GM19351 (cell line): ENCODE results near the gene ELAVL4.
"Not testable (repeated sequence)": the region's sequence is repeated elsewhere in the genome, so short reads cannot be mapped to it uniquely, and the experiment has no call there.

ENCODE experiments used
- ATAC-seq: cut with Tn5 transposase; IDR thresholded peaks from one replicate; pipeline ENCODE4 v1.9.1; 2021; ENCODE audit warnings: mild to moderate bottlenecking, moderate library complexity; ENCODE audit not compliant: unreplicated experiment

ELAVL4 gene

DNA sequence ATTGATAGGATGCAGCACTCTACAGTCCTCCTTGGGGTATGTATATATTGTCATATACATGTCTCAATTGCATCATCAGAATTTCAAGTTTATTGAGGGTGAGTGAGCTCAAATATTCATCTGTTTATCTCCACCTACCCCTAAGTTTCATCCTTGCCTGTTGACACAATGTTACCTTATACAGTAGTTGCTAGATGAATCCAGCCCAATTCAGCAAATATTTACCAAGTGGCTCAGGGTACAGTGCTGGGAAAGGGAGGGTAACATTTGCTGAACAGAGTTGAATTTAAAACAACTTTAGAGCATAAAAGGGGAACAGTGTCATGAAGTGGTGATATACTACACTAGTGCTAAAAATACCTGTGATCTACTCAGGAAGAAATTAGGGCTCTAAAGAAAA is 14.4 kb downstream of the ELAVL4 start:
- ATAC-seq = no peak

GRCh38 chr1:50126927-50127715 is 18.4 kb downstream of the ELAVL4 start:
- ATAC-seq = no peak

GRCh38 chr1:50129201-50129600 is 20.5 kb downstream of the ELAVL4 start:
- no peak for ATAC-seq

DNA sequence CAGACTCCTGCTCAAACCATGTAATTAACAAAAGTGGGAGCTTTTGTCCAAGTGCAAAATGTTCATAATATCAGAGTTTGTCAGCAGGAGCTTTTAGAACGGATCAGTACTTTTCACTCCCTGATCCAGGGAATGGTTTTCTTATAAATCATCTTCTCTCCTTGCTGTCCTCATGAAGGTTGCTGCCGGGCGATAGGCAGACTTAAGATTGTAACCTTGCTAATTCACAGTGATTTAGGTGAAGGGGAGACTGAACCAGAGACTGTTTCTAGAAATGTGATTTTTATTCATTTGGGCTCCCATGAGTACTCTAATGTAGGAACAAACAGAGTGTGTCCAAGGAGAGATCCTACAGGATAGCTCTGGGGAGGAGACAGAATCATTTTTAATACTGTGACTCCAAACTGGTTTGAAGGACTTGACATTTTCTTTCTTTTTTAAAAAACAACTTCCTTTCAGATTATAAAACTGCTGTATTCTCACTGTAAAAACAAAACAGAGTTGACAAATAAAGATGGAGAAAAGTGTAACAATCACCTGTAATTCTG is 23.7 kb downstream of the ELAVL4 start:
- no peak for ATAC-seq

- ATAC-seq = no peak
Observed at GRCh38 chr1:50135716-50136115, 27.0 kb downstream of the ELAVL4 start.

- no peak for ATAC-seq
Observed at GRCh38 chr1:50139339-50140181, 30.8 kb downstream of the ELAVL4 start.

- ATAC-seq = no peak
Observed at GRCh38 chr1:50140182-50140447, 31.4 kb downstream of the ELAVL4 start.

DNA sequence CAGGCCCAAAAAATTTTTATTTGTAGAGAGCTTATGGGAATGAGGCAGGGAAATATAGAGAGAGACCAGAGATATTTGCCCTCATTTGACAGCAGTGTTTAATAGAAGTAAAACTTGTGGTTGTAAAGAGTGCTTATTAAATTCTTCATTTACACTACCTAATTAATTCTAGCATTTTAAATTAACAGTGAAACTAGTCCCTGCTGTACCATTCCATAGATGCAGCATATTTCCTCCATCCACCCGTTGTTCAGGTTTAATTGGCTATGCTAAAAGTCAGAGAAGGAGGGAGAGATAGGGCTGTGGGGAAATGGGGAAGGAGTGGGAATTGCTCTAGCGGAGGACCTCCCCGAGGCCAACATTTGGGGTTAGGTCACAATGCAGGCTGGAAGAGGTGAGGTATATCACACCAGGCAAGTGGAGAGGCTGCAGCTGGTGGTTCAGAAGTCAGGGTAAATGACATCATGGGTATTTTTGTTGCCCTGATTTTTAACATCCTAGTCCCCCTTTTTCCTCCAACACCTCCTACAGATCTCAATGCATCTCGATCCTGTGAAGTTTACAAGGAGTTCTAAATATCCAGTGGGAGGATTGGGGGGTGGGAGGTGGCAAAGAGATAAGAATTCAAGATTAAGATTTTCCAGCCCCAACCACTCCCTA is 38.6 kb downstream of the ELAVL4 start:
- ATAC-seq = no peak

DNA sequence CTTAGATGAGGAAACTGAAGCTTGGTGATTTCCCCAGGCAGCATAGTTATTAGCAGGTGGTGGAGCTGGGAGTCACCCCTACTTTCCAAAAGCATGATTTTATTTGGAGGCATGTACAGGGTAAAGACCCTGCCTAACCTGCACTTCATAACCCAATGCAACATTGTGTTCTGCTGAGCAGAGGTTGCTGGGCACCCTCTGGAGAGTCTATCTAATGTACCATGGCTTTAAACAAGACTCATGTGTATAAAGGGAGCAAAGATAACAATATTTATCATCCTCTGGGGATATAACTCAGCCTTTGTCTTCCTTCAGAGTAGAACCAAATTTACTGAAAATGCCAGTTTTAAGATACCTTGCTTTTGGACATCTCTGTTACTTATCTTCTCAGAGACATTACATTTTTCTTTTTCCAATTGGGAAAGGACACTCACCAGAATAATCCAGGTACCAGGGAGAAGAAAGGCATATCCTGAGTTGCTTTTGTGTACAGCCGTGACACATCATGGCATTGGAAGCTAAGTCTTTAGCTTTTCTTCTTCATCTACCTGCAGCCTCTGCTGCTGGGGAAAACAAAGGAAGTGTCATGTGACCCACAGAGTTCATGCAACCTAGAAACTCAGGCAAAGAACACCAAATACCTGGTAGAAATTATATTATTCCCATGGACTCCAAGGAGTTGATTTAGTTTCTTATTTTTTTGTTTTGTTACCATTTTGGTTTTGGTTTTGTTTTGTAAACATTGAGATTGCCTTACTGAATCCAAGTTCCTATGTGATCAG is 39.6 kb downstream of the ELAVL4 start:
- ATAC-seq = no peak

GRCh38 chr1:50152236-50152635 is 43.5 kb downstream of the ELAVL4 start:
- ATAC-seq = no peak

- no peak for ATAC-seq
Observed at GRCh38 chr1:50155541-50155940, 46.8 kb downstream of the ELAVL4 start.

DNA sequence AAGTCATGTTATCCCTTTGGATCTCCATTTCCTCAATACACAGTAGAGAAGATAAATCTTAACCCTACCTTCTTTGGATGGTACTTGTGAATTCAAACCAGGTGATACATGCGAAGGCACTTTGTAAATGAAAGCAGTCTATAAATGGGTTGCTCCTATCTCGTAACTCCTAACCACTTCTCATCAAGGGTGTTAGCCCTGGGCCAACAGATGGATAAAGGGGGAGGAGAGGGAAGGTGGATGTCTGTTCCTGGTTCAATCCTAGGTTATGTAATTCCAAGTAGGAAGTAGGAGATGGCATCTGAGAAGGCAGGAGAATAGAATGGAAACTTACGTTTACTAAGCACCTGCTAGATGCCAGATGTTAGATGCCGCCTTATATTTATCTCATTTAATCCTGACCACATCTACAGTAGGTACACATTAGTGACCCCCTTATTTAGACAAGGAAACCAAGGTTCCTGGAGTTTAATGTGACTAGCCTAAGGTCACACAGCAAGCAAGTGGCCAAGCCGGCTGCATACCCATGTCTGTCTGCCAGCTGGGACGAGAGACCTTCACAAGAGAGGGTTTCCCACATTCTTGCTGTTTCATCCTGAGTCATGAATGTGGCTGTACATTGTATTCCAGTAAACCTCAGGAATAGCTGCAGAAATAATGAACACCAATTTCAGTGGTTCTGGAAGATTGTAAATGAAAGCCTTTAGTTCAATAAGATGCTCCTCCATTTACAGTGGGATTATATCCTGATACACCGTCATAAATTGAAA is 47.7 kb downstream of the ELAVL4 start:
- ATAC-seq = no peak

GRCh38 chr1:50157306-50157941 is 48.7 kb downstream of the ELAVL4 start:
- ATAC-seq = no peak

DNA sequence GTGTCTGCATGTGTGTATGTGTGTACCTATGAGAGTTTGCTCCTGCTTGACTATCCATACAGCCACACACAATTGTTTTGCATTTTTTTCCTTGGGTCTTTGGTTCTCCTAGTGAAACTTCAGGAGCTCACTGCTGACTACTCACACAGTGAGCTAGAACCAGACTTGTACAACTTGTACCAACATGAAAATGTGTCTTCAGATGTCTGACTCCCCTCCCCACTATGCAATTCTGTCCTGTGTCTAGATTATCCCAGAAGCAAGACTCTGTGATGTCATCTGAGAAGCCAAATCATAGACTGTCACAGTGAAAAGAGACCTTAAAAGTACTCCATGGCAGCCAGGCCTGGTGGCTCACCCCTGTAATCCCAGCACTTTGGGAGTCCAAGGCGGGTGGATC is 49.7 kb downstream of the ELAVL4 start:
- no peak for ATAC-seq

GRCh38 chr1:50163680-50164079 is 55.0 kb downstream of the ELAVL4 start:
- no peak for ATAC-seq

DNA sequence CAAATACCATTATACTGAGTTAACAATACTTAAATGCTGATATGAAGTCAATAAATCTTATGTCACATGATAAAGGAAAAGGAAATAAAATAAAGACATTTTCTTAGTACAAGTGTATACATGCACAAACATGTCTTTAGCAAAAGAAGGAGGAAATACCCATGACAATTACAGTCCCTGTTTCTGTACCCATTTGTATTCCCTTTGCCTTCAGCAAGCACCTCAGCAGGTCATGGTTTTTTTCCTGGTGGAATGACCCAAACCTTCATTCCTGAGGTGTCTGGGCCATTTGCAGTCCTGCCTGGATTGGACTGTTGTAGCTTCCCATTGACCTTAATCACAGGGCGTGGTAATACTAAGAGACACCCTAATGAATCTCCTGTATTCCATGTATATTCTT is 57.6 kb downstream of the ELAVL4 start:
- not testable (repeated sequence) for ATAC-seq

- no peak for ATAC-seq
Observed at GRCh38 chr1:50172299-50172698, 63.6 kb downstream of the ELAVL4 start.

DNA sequence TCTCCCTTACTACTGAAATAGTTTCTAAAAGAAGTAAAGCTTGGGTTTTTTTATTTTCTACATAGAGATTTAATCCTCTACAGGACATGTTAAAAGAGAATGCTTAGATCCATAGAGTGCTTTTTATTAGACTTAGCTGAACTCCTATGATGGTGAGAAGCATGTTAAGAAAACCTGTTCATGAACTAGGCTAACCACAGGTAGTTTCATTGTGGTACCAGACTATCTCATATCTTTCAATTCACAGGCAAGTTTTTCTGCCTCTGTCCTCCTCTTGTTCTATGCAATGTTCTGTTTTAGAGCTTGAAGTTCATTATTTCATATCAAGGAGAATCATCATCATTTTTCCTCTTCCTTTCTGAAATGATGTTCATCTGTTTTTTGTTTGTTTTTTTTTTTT is 65.4 kb downstream of the ELAVL4 start:
- no peak for ATAC-seq
